T-helper 17 cell (primary cell): Measurements from ENCODE around the gene L3MBTL4. TPM values are rescaled to one million over a fixed set of nuclear protein-coding genes. Genes with fewer than 3 reads are reported as not detected.
"Not testable (repeated sequence)": the region's sequence is repeated elsewhere in the genome, so short reads cannot be mapped to it uniquely, and the experiment has no call there.

Experiments
- ATAC-seq: fragments of 150-1000 bp; cut with Tn5 transposase; 2 replicates; pipeline ENCODE4 v1.10.0; 2021; ENCODE audit warnings: mild to moderate bottlenecking, moderate library complexity
- DNase-seq, 3 donors: peaks; one replicate each; pipeline versions ENCODE4 v3.0.0 to v3.0.0-alpha.2; 2020 to 2021
- H3K9me3 ChIP-seq: one replicate; pipeline ENCODE4 v1.7.0; 2013; ENCODE audit warnings: low read length, mild to moderate bottlenecking; ENCODE audit not compliant: control insufficient read depth, poor library complexity, severe bottlenecking
- H3K27ac Mint-ChIP-seq: one replicate; pipeline ENCODE4 v1.8.0; 2022; ENCODE audit warnings: mild to moderate bottlenecking, moderate library complexity, mixed read lengths
- H3K27me3 Mint-ChIP-seq: one replicate; pipeline ENCODE4 v1.8.0; 2022; ENCODE audit warnings: mixed read lengths
- H3K36me3 Mint-ChIP-seq: one replicate; pipeline ENCODE4 v1.8.0; 2022; ENCODE audit warnings: low read depth, mixed read lengths
- H3K4me1 Mint-ChIP-seq: one replicate; pipeline ENCODE4 v1.8.0; 2022; ENCODE audit warnings: mild to moderate bottlenecking, mixed read lengths
- H3K4me3 Mint-ChIP-seq: one replicate; pipeline ENCODE4 v1.8.0; 2022; ENCODE audit warnings: mild to moderate bottlenecking, moderate library complexity, mixed read lengths
- total RNA-seq, 4 donors: library from RNA in 2 of 4; stranded (reverse) in 2 of 4; gene quantifications; one replicate each; pipeline ENCODE4 v1.2.3 and lab custom pipeline; 2022 to 2026

L3MBTL4 gene
- total RNA-seq, 2 donors from 2014 or later, result 0.18 to 0.80 TPM

DNA sequence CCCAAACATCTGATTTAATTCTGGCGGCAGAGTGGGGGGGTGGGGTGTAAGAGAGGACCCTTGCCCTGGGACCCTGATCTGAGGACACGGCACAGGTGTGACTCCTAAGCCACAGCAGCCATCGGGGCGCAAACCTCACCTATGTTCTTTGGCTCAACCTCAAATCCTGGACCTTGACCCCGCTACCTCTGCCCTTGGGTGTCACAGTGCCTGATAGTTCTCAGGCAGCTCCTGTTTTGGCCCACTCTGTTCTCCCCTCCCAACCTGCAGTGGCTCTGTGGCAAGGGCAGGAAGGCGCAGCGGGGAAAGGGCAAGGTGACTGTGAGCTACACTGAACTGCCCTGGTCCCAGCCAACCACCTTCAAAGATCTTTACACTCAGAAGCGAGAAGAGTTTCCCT is 152.8 kb downstream of the L3MBTL4 start:
- Mint-ChIP-seq H3K27ac (no peak overlapping the region), H3K27me3 (no peaks in the 10 kb centered on the region), H3K36me3 (no peaks in the 10 kb centered on the region), H3K4me1 (no peaks in the 10 kb centered on the region), H3K4me3 (no peak overlapping the region)
- DNase-seq, result no peak
- H3K9me3 ChIP-seq, result no peaks in the 10 kb centered on the region
- ATAC-seq, result no peak

DNA sequence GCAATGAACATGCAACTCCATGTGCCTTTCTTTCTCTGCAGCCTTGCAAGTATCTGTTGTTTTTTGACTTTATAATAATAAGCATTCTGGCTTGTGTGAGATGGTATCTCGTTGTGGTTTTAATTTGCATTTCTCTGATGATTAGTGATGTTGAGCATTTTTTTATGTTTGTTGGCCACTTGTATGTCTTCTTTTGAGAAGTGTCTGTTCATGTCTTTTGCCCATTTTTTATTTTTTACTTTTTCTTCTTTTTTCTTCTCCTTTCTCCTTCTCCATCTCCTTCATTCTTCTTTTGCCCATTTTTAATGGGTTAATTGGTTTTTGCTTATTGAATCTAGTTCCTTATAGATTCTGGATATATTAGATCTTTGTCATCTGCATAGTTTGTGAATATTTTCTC is 155.4 kb downstream of the L3MBTL4 start:
- H3K27ac Mint-ChIP-seq, ATAC-seq, H3K36me3 Mint-ChIP-seq, DNase-seq, H3K4me3 Mint-ChIP-seq, H3K27me3 Mint-ChIP-seq, H3K9me3 ChIP-seq, H3K4me1 Mint-ChIP-seq: not testable (repeated sequence)

DNA sequence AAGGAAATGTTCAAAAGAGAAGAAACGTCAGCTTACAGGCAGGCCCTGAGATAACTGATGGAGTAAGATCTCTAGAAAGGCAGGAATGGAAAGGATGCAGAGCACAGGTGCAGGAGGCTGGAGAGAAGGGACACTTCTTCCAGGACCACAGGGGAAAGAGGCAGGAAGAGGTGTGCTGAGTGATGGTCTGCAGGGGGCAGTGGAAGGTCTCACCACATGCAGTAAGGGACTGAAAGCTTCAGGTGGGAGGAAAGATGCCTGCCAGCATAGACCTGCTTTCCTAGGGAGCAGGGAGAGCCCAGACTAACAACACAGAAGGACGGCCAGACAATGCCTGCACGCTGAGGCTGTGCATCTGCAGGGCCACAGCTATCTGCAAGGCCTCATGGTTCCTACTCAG is 156.8 kb downstream of the L3MBTL4 start:
- Mint-ChIP-seq H3K4me1 (no peaks in the 10 kb centered on the region), H3K4me3 (no peak overlapping the region), H3K27ac (no peak overlapping the region), H3K27me3 (no peaks in the 10 kb centered on the region), H3K36me3 (no peaks in the 10 kb centered on the region)
- DNase-seq (no peak), ATAC-seq (no peak)
- no peaks in the 10 kb centered on the region for H3K9me3 ChIP-seq

GRCh38 chr18:6256521-6256920 is 158.2 kb downstream of the L3MBTL4 start:
- no peaks in the 10 kb centered on the region for H3K4me1 Mint-ChIP-seq
- no peak overlapping the region for H3K27ac Mint-ChIP-seq
- no peaks in the 10 kb centered on the region for H3K9me3 ChIP-seq
- no peaks in the 10 kb centered on the region for H3K27me3 Mint-ChIP-seq
- H3K36me3 Mint-ChIP-seq, result no peaks in the 10 kb centered on the region
- DNase-seq, result no peak
- H3K4me3 Mint-ChIP-seq, result no peak overlapping the region
- ATAC-seq, result no peak

DNA sequence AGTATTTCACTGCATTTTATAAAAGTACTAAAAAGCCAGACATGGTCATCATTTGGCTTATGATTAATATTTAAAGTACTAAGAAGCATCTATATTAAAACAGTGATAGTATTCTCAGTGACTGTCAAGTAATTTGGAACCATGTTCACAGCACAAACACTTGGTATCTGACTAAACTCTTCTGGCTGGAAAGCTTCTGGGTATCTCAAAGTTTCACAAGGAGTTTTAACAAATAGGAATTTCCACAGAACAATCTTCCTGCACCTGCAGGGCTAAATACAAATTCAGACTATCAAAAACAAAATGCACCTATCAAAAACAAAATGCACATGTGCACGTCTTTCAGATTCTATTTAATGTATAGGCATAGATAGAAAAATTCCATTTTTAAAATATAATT is 158.8 kb downstream of the L3MBTL4 start:
- H3K4me3 Mint-ChIP-seq, result no peak overlapping the region
- H3K4me1 Mint-ChIP-seq, result no peaks in the 10 kb centered on the region
- no peaks in the 10 kb centered on the region for H3K9me3 ChIP-seq
- H3K27ac Mint-ChIP-seq, result no peak overlapping the region
- DNase-seq (no peak), ATAC-seq (no peak)
- no peaks in the 10 kb centered on the region for H3K27me3 Mint-ChIP-seq
- no peaks in the 10 kb centered on the region for H3K36me3 Mint-ChIP-seq

DNA sequence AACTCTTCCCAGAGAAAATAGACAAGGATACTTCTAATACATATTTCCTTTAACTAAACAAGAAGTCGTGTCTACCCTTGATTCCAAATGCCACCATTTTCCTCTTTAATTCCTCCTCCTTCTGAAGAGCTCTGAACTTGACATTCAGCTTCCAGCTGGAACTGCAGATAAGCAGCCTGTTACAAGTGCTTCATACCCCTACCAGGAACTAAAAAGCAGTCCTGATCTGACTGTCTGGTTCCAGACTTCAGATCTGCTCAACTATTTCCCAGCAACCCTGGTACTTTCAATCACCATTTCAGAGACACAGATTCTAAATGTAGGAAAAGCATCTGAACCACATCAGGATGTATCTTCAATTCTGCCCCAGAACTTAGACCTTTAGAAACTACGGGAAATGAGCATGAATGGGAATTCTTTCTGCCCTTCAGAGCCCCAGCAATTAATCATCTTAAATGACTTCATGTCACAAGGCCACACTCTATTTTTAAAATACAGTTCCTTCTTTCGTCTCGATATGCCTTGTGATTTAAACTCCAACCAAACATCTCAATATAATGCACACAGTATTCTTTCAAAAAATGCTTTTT is 159.5 kb downstream of the L3MBTL4 start:
- Mint-ChIP-seq H3K27me3 (no peaks in the 10 kb centered on the region), H3K4me1 (no peaks in the 10 kb centered on the region), H3K27ac (no peak overlapping the region), H3K4me3 (no peak overlapping the region), H3K36me3 (no peaks in the 10 kb centered on the region)
- no peak for ATAC-seq
- DNase-seq, result no peak
- no peaks in the 10 kb centered on the region for H3K9me3 ChIP-seq

DNA sequence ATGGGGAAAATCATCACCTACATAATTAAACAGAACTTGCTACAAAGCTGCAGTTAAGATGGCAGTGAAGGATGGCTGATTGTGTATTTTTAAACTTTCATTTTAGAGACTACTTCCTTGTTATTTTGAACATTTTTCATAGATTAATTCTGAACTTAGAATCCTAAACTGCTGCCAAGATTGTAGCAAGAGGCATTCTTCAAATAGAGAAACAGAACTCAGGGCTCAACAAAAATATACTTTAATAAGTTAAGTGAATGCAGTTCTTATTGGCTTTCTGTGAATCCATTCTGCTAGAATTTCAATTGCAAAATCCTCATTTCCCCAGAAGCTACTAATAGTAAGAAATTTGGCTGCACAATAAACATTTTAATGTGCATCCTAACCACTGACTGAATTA is 160.3 kb downstream of the L3MBTL4 start:
- Mint-ChIP-seq H3K4me1 (no peaks in the 10 kb centered on the region), H3K27ac (no peak overlapping the region), H3K27me3 (no peaks in the 10 kb centered on the region), H3K4me3 (no peak overlapping the region), H3K36me3 (no peaks in the 10 kb centered on the region)
- DNase-seq (no peak), ATAC-seq (no peak)
- no peaks in the 10 kb centered on the region for H3K9me3 ChIP-seq

GRCh38 chr18:6251084-6251483 is 163.6 kb downstream of the L3MBTL4 start:
- no peak overlapping the region for H3K27ac Mint-ChIP-seq
- no peaks in the 10 kb centered on the region for H3K27me3 Mint-ChIP-seq
- no peak for DNase-seq
- no peak for ATAC-seq
- no peaks in the 10 kb centered on the region for H3K9me3 ChIP-seq
- H3K4me3 Mint-ChIP-seq, result no peak overlapping the region
- H3K4me1 Mint-ChIP-seq, result no peaks in the 10 kb centered on the region
- no peaks in the 10 kb centered on the region for H3K36me3 Mint-ChIP-seq

- no peak for ATAC-seq
- DNase-seq, result no peak
- H3K27me3 Mint-ChIP-seq, result no peaks in the 10 kb centered on the region
- H3K9me3 ChIP-seq, result no peaks in the 10 kb centered on the region
- H3K36me3 Mint-ChIP-seq, result no peaks in the 10 kb centered on the region
- no peak overlapping the region for H3K27ac Mint-ChIP-seq
- no peaks in the 10 kb centered on the region for H3K4me1 Mint-ChIP-seq
- no peak overlapping the region for H3K4me3 Mint-ChIP-seq
These were observed 164.9 kb downstream of the L3MBTL4 start for GRCh38 chr18:6249788-6250187.

DNA sequence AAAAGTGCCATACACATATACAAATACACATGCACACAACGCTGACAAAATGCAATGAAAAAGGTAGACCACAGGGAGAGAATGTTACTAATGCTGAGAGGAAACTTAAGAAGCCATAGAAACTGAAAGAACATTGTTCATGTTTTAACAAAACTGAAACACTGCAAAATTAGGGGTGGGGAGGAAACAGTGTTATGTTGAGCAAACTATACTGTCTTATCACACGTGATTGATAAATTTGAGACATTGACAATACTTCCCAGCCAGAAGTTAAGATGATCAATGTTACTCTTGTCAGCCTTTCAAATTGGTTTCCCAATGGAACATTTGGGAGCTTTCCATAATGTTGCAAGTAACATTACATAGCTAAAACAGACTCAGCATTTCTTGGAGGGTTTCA is 165.5 kb downstream of the L3MBTL4 start:
- no peaks in the 10 kb centered on the region for H3K36me3 Mint-ChIP-seq
- ATAC-seq (no peak), DNase-seq (no peak)
- H3K27me3 Mint-ChIP-seq, result no peaks in the 10 kb centered on the region
- H3K4me1 Mint-ChIP-seq, result no peaks in the 10 kb centered on the region
- no peaks in the 10 kb centered on the region for H3K9me3 ChIP-seq
- H3K4me3 Mint-ChIP-seq, result no peak overlapping the region
- H3K27ac Mint-ChIP-seq, result no peak overlapping the region

GRCh38 chr18:6248017-6248416 is 166.7 kb downstream of the L3MBTL4 start:
- Mint-ChIP-seq H3K27me3 (no peaks in the 10 kb centered on the region), H3K4me1 (no peaks in the 10 kb centered on the region), H3K4me3 (no peak overlapping the region), H3K27ac (no peak overlapping the region), H3K36me3 (no peaks in the 10 kb centered on the region)
- ATAC-seq (no peak), DNase-seq (no peak)
- no peaks in the 10 kb centered on the region for H3K9me3 ChIP-seq

DNA sequence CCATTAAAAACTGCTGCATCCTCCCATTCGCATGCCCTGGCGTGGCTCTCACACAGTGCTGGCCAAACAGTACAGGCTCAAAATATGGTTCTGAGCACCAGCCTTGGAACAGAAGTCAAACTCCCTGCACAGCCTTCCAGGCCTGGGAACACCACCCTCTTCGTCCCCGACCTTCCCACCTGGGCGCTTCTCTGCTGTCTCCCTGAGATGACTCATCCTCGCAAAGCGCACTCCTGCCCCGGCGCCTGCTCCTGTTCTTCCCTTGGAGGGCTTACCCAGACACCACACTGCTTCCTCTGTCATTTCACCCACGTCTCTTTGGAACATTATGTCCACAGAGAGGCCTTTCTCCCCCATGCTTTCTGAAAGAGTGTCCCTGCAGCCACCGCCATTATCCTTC is 172.7 kb downstream of the L3MBTL4 start:
- Mint-ChIP-seq H3K27ac (no peak overlapping the region), H3K27me3 (no peaks in the 10 kb centered on the region), H3K36me3 (no peaks in the 10 kb centered on the region), H3K4me1 (no peaks in the 10 kb centered on the region), H3K4me3 (no peak overlapping the region)
- DNase-seq (no peak), ATAC-seq (no peak)
- H3K9me3 ChIP-seq, result no peaks in the 10 kb centered on the region

GRCh38 chr18:6239716-6240115 is 175.0 kb downstream of the L3MBTL4 start:
- Mint-ChIP-seq H3K27ac (no peak overlapping the region), H3K4me1 (no peaks in the 10 kb centered on the region), H3K4me3 (no peak overlapping the region), H3K36me3 (no peaks in the 10 kb centered on the region), H3K27me3 (no peaks in the 10 kb centered on the region)
- no peak for DNase-seq
- H3K9me3 ChIP-seq, result no peaks in the 10 kb centered on the region
- no peak for ATAC-seq

GRCh38 chr18:6236258-6236657 is 178.5 kb downstream of the L3MBTL4 start:
- H3K9me3 ChIP-seq, result no peaks in the 10 kb centered on the region
- H3K36me3 Mint-ChIP-seq, result no peaks in the 10 kb centered on the region
- H3K4me3 Mint-ChIP-seq, result no peak overlapping the region
- ATAC-seq, result no peak
- no peak for DNase-seq
- H3K27ac Mint-ChIP-seq, result no peak overlapping the region
- H3K4me1 Mint-ChIP-seq, result no peaks in the 10 kb centered on the region
- H3K27me3 Mint-ChIP-seq, result no peaks in the 10 kb centered on the region
